ENCODE data around the gene AVEN. TPM values are rescaled to one million over a fixed set of nuclear protein-coding genes. Genes with fewer than 3 reads are reported as not detected.

The AVEN gene
- total and polyA plus RNA-seq, 2 donors from 2014 or later = 6.4 to 7.1 TPM

DNA sequence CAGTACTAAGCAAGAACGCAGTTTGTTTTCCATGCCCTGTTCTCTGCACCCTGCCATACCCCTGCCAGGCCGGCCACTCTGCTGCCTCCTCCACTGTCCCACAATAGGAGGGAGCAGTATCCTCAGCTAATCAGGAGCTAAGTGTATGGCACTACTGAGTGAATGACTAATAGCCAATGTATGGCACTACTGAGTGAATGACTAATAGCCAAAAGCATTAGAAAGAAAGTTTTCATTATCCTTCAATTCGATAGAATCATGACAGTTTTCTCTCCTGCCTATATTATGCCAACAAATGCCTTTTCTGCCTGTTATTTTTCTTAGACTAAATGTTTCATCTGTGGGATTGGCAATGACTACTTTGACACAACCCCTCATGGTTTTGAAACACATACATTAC is 178.2 kb downstream of the AVEN start:
- Histone ChIP-seq H3K4me3 (ENCODE audit: low read length in 3 of 3) (no peak overlapping the region), H3K27me3 (ENCODE audit: control insufficient read depth, insufficient read depth, low read length) (no peaks in the 10 kb centered on the region), H3K36me3 (ENCODE audit: control insufficient read depth in 2 of 3, insufficient read depth in 3 of 3, low read length in 3 of 3) (peaks cover 0 to 5% (median 0%) of the 10 kb centered on the region in 3 donors), H3K9me3 (ENCODE audit: control insufficient read depth in 2 of 3, insufficient read depth in 1 of 3, low read length in 3 of 3) (no peaks in the 10 kb centered on the region), H3K4me1 (ENCODE audit: control insufficient read depth in 2 of 3, insufficient read depth in 2 of 3, low read depth in 1 of 3, low read length in 3 of 3) (no peaks in the 10 kb centered on the region), H3K27ac (ENCODE audit: low read depth in 2 of 2, low read length in 2 of 2) (no peak overlapping the region), H3K9ac (ENCODE audit: low read length in 3 of 3) (no peak overlapping the region)
- intact Hi-C loops (cut with DNase I) = no loop called here
- TF ChIP-seq, protein P1, sequence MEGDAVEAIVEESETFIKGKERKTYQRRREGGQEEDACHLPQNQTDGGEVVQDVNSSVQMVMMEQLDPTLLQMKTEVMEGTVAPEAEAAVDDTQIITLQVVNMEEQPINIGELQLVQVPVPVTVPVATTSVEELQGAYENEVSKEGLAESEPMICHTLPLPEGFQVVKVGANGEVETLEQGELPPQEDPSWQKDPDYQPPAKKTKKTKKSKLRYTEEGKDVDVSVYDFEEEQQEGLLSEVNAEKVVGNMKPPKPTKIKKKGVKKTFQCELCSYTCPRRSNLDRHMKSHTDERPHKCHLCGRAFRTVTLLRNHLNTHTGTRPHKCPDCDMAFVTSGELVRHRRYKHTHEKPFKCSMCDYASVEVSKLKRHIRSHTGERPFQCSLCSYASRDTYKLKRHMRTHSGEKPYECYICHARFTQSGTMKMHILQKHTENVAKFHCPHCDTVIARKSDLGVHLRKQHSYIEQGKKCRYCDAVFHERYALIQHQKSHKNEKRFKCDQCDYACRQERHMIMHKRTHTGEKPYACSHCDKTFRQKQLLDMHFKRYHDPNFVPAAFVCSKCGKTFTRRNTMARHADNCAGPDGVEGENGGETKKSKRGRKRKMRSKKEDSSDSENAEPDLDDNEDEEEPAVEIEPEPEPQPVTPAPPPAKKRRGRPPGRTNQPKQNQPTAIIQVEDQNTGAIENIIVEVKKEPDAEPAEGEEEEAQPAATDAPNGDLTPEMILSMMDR (IDR thresholded peaks at IDR 0.05; ENCODE audit: borderline replicate concordance, extremely low read depth, insufficient read depth) = no peak
- DNase-seq (no peak), FAIRE-seq (no peak)

DNA sequence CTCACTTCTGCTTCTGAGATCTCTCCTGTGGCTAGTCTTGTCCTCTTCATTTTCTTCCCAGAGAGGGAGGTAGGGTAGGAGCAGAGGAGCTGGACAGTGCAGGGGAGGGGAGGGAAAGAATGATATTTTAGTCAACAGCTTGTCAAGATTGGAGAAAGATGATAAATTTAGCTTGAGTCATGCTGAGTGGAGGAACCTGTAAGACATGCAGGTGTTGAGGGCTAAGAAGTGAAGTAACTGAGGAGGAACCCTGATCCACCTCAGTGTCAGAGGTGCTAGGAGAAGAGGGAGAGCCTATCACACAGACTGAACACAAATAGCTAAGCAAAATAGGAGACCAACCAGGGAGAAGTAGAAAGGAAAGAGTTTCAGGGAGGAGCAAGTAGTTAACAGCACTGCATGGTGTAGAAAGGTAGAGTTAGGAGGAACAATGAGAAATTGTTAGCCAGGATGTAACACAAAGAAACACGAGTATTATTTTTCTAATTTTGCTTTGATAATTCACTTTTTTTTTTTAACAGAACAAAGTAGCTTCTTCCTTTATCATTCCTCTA is 178.9 kb downstream of the AVEN start:
- TF ChIP-seq, protein P1 (IDR thresholded peaks at IDR 0.05; ENCODE audit: borderline replicate concordance, extremely low read depth, insufficient read depth) = no peak
- H3K27me3 ChIP-seq (ENCODE audit: control insufficient read depth, insufficient read depth, low read length) = no peaks in the 10 kb centered on the region
- DNase-seq = no peak
- H3K27ac ChIP-seq (ENCODE audit: low read depth in 2 of 2, low read length in 2 of 2) = no peak overlapping the region
- no peaks in the 10 kb centered on the region for H3K9me3 ChIP-seq (ENCODE audit: control insufficient read depth in 2 of 3, insufficient read depth in 1 of 3, low read length in 3 of 3)
- H3K36me3 ChIP-seq (ENCODE audit: control insufficient read depth in 2 of 3, insufficient read depth in 3 of 3, low read length in 3 of 3) = peaks cover 0 to 5% (median 0%) of the 10 kb centered on the region in 3 donors
- intact Hi-C loops (cut with DNase I) = no loop called here
- no peak overlapping the region for H3K4me3 ChIP-seq (ENCODE audit: low read length in 3 of 3)
- no peak for FAIRE-seq
- H3K9ac ChIP-seq (ENCODE audit: low read length in 3 of 3) = no peak overlapping the region
- H3K4me1 ChIP-seq (ENCODE audit: control insufficient read depth in 2 of 3, insufficient read depth in 2 of 3, low read depth in 1 of 3, low read length in 3 of 3) = no peaks in the 10 kb centered on the region

DNA sequence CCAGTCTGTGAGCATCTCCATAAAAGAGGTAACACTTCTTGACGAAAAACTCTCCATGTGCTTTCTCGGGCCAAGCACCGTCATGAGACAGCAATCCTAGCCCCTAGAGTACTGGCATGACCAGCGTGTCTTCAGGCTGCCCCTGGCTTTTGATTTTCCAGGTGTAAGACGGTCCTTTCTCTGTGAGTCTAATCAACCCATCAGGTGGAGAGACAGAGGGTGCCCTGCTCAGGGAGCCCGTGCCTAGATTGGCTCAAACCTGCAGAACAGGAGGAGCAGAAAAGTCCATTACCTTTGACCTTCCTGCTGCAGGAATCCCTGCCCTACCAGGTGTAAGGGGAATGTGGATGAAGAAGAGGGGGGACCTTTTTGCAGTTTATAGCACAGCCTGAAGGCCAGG is 180.2 kb downstream of the AVEN start:
- H3K4me1 ChIP-seq (ENCODE audit: control insufficient read depth in 2 of 3, insufficient read depth in 2 of 3, low read depth in 1 of 3, low read length in 3 of 3) = no peaks in the 10 kb centered on the region
- H3K9ac ChIP-seq (ENCODE audit: low read length in 3 of 3) = no peak overlapping the region
- DNase-seq = no peak
- TF ChIP-seq, protein P1 (IDR thresholded peaks at IDR 0.05; ENCODE audit: borderline replicate concordance, extremely low read depth, insufficient read depth) = no peak
- intact Hi-C loops (cut with DNase I) = no loop called here
- no peaks in the 10 kb centered on the region for H3K27me3 ChIP-seq (ENCODE audit: control insufficient read depth, insufficient read depth, low read length)
- FAIRE-seq = no peak
- no peaks in the 10 kb centered on the region for H3K36me3 ChIP-seq (ENCODE audit: control insufficient read depth in 2 of 3, insufficient read depth in 3 of 3, low read length in 3 of 3)
- H3K9me3 ChIP-seq (ENCODE audit: control insufficient read depth in 2 of 3, insufficient read depth in 1 of 3, low read length in 3 of 3) = no peaks in the 10 kb centered on the region
- no peak overlapping the region for H3K4me3 ChIP-seq (ENCODE audit: low read length in 3 of 3)
- peak overlapping the region in 1 of 2 donors; percentile 23 for H3K27ac ChIP-seq (ENCODE audit: low read depth in 2 of 2, low read length in 2 of 2)

DNA sequence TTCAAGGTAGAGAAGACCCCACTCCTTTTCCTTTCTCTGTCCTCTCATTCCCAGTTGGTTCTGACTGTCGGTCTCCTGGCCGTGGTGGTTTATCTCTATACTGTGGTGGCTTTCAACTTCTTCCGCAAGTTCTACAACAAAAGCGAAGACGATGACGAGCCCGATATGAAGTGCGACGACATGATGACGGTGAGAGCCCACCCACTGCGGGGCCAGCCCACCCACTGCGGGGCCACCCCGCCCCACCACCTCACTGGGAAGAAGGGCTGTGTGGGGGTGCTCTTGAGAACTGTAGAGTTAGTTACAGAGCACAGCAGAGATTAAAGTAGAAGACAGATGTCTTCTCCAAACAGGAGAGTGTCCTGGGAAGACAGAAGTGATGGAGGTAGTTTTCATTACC is 181.3 kb downstream of the AVEN start:
- no peak for DNase-seq
- intact Hi-C loops (cut with DNase I) = no loop called here
- H3K9me3 ChIP-seq (ENCODE audit: control insufficient read depth in 2 of 3, insufficient read depth in 1 of 3, low read length in 3 of 3) = no peaks in the 10 kb centered on the region
- no peak overlapping the region for H3K27ac ChIP-seq (ENCODE audit: low read depth in 2 of 2, low read length in 2 of 2)
- H3K9ac ChIP-seq (ENCODE audit: low read length in 3 of 3) = no peak overlapping the region
- no peaks in the 10 kb centered on the region for H3K27me3 ChIP-seq (ENCODE audit: control insufficient read depth, insufficient read depth, low read length)
- no peak overlapping the region for H3K4me3 ChIP-seq (ENCODE audit: low read length in 3 of 3)
- FAIRE-seq = no peak
- TF ChIP-seq, protein P1 (IDR thresholded peaks at IDR 0.05; ENCODE audit: borderline replicate concordance, extremely low read depth, insufficient read depth) = no peak
- H3K36me3 ChIP-seq (ENCODE audit: control insufficient read depth in 2 of 3, insufficient read depth in 3 of 3, low read length in 3 of 3) = no peaks in the 10 kb centered on the region
- no peaks in the 10 kb centered on the region for H3K4me1 ChIP-seq (ENCODE audit: control insufficient read depth in 2 of 3, insufficient read depth in 2 of 3, low read depth in 1 of 3, low read length in 3 of 3)
